Naive thymus-derived CD8-positive, alpha-beta T cell (primary cell): ENCODE results near the gene FOXI1. TPM values are rescaled to one million over a fixed set of nuclear protein-coding genes. Genes with fewer than 3 reads are reported as not detected.

Experiments
- ATAC-seq, 2 donors: fragments of 150-1000 bp; cut with Tn5 transposase in 1 of 2; sonication (Bioruptor Pico), chemical (Tn5 transposase) in 1 of 2; 1 replicate in 1 of 2; 2 replicates in 1 of 2; pipeline ENCODE4 v1.10.0; 2021; ENCODE audit warnings: mild to moderate bottlenecking in 2 of 2, moderate library complexity in 2 of 2
- POLR2A ChIA-PET: fragments of 350-600 bp; sonication (Branson Sonifier 250); formaldehyde crosslinking; loops from one replicate; lab custom pipeline; 2021; ENCODE audit warnings: antibody characterized with exemption; lab: Charles Lee
- DNase-seq, 10 donors: peaks; one replicate each; pipeline versions ENCODE4 v3.0.0 to v3.0.0-alpha.2; 2020 to 2022
- H3K27ac Mint-ChIP-seq, 10 donors: one replicate each; pipeline ENCODE4 v1.8.0; 2020 to 2022; ENCODE audit warnings: mild to moderate bottlenecking in 10 of 10, mixed read lengths in 10 of 10, moderate library complexity in 4 of 10, inconsistent platforms in 1 of 10
- H3K27me3 Mint-ChIP-seq, 5 donors: one replicate each; pipeline ENCODE4 v1.8.0; 2021 to 2022; ENCODE audit warnings: mixed read lengths in 5 of 5
- H3K36me3 Mint-ChIP-seq, 3 donors: one replicate each; pipeline ENCODE4 v1.8.0; 2020 to 2022; ENCODE audit warnings: mixed read lengths in 3 of 3, mild to moderate bottlenecking in 2 of 3, inconsistent platforms in 1 of 3
- H3K4me1 Mint-ChIP-seq, 4 donors: one replicate each; pipeline ENCODE4 v1.8.0; 2021 to 2022; ENCODE audit warnings: mixed read lengths in 4 of 4
- H3K4me3 Mint-ChIP-seq, 10 donors: one replicate each; pipeline ENCODE4 v1.8.0; 2020 to 2022; ENCODE audit warnings: mild to moderate bottlenecking in 10 of 10, mixed read lengths in 10 of 10, moderate library complexity in 6 of 10, inconsistent platforms in 1 of 10
- H3K9me3 Mint-ChIP-seq, 9 donors: one replicate each; pipeline ENCODE4 v1.8.0; 2020 to 2022; ENCODE audit warnings: mixed read lengths in 9 of 9, mild to moderate bottlenecking in 3 of 9, inconsistent platforms in 1 of 9, moderate library complexity in 1 of 9
- polyA plus RNA-seq, 3 donors: library from polyadenylated mRNA; unstranded; fragments of 300-500 nt; fragmentation: Illumina TruSeq; gene quantifications; one replicate each; pipeline ENCODE4 v1.2.3, GENCODE V29; 2021
- total RNA-seq, 8 experiments: library from RNA in 2 of 8; stranded (reverse) in 2 of 8; gene quantifications; one replicate each; pipeline ENCODE4 v1.2.3 and lab custom pipeline; 2021 to 2026

Gene FOXI1
- not detected for total RNA-seq
- not detected for polyA plus RNA-seq
- total RNA-seq (lab: John Stamatoyannopoulos, UW), result 0 to 0.39 (median 0.15) reads per million in 6 experiments

DNA sequence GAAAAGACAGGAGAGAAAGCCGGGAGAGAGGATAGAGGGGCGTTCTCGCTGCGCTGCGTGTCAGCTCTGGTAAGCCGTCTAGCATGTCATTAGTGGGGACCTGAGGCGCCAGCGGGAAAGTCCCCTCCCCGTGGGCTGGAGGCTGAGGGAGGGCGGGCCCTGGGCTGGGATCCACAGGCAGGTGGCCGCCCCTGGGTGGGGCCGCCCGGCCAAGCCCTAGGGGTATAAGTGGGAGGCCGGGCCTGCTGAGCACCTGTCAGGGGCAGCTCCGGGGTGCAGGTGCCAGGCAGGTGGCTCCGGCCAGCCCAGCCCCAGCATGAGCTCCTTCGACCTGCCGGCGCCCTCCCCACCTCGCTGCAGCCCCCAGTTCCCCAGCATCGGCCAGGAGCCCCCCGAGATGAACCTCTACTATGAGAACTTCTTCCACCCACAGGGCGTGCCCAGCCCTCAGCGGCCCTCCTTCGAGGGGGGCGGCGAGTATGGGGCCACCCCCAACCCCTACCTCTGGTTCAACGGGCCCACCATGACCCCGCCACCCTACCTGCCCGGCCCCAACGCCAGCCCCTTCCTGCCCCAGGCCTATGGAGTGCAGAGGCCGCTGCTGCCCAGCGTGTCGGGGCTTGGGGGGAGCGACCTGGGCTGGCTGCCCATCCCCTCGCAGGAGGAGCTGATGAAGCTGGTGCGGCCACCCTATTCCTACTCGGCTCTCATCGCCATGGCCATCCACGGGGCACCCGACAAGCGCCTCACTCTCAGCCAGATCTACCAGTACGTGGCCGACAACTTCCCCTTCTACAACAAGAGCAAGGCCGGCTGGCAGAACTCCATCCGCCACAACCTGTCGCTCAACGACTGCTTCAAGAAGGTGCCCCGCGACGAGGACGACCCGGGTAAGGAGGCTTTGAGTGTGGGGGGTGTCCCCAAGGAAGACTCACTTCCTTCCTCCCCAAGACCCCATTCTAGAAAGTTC lies at the start of gene FOXI1:
FOXI1 (plus strand) TSS at position 256 of the 970 bp plus-strand sequence; CDS start at position 317, 61 bp downstream.
- peaks cover 6 to 13% (median 11%) of the 10 kb centered on the region in 5 donors for H3K27me3 Mint-ChIP-seq
- no peaks in the 10 kb centered on the region for H3K9me3 Mint-ChIP-seq
- no peaks in the 10 kb centered on the region for H3K36me3 Mint-ChIP-seq
- H3K27ac Mint-ChIP-seq, result no peak within 1 kb of the TSS
- no peak for ATAC-seq
- peak in 2 of 10 donors; percentile 14 to 50 for DNase-seq
- POLR2A ChIA-PET, result no interaction called here
- no peaks in the 10 kb centered on the region for H3K4me1 Mint-ChIP-seq
- H3K4me3 Mint-ChIP-seq, result no peak within 1 kb of the TSS

- H3K4me3 Mint-ChIP-seq, result no peak overlapping the region
- H3K4me1 Mint-ChIP-seq, result peaks cover 0 to 2% (median under 1%) of the 10 kb centered on the region in 4 donors
- H3K9me3 Mint-ChIP-seq, result peaks cover 0 to 10% (median 2%) of the 10 kb centered on the region in 9 donors
- POLR2A ChIA-PET, result no interaction called here
- H3K27me3 Mint-ChIP-seq, result no peaks in the 10 kb centered on the region
- DNase-seq (no peak), ATAC-seq (no peak)
- H3K36me3 Mint-ChIP-seq, result peaks cover 43 to 97% (median 85%) of the 10 kb centered on the region in 3 donors
- peak overlapping the region in 1 of 10 donors; percentile 51 for H3K27ac Mint-ChIP-seq
These were observed 49.0 kb upstream of the FOXI1 start for GRCh38 chr5:170056561-170057267.

GRCh38 chr5:170057311-170057710 lies 48.4 kb upstream of the FOXI1 start:
- H3K36me3 Mint-ChIP-seq, result peaks cover 45 to 96% (median 84%) of the 10 kb centered on the region in 3 donors
- no peak for DNase-seq
- H3K4me1 Mint-ChIP-seq, result peaks cover 0 to 2% (median under 1%) of the 10 kb centered on the region in 4 donors
- no peaks in the 10 kb centered on the region for H3K27me3 Mint-ChIP-seq
- POLR2A ChIA-PET, result no interaction called here
- no peak for ATAC-seq
- no peak overlapping the region for H3K4me3 Mint-ChIP-seq
- no peak overlapping the region for H3K27ac Mint-ChIP-seq
- peaks cover 0 to 10% (median 2%) of the 10 kb centered on the region in 9 donors for H3K9me3 Mint-ChIP-seq

DNA sequence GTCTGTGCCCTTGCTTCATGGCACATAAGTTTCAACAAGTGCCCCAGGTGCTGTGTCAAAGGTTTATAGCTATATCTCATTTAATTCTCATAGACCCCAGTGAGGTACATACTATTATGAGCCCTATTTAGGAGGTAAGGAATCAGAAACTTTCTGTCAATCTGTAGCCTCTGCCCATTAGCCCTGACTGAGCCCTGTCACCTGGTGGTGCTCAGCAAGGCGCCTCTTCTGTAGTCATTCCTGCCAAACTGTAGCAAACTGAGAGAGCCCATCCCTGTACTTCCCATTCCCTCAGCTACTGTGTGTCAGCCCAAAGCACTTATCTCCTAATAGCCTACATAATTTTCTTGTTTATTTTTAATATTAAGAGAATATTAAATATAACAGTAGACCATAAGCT lies 46.5 kb upstream of the FOXI1 start:
- H3K27ac Mint-ChIP-seq, result peak overlapping the region in 2 of 10 donors; percentile 9 to 53
- POLR2A ChIA-PET, result no interaction called here
- H3K27me3 Mint-ChIP-seq, result no peaks in the 10 kb centered on the region
- ATAC-seq (no peak), DNase-seq (no peak)
- H3K4me3 Mint-ChIP-seq, result no peak overlapping the region
- H3K9me3 Mint-ChIP-seq, result peaks cover 0 to 10% (median 2%) of the 10 kb centered on the region in 9 donors
- peaks cover 0 to 2% (median under 1%) of the 10 kb centered on the region in 4 donors for H3K4me1 Mint-ChIP-seq
- peaks cover 44 to 90% (median 73%) of the 10 kb centered on the region in 3 donors for H3K36me3 Mint-ChIP-seq

DNA sequence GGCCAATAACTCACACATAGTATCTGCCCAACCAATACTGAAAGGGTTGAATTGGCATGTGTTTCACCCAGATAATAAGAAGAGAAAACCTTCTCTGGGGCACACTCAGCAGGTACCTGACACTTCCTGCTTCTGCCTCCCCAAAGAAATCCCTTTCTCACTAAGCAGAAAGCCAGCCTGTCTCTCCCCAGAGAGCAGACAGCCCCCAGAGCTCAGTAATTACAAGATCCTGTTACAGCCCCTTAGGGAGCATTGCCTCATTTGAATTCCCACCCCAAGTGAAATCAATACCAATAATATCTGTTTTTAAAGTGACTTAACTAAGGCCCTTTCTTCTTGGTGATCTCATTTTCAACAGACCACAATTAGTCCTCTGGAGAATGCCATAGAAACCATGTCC lies 38.5 kb upstream of the FOXI1 start:
- ATAC-seq, result no peak
- H3K4me1 Mint-ChIP-seq, result peaks cover 0 to 2% (median 0%) of the 10 kb centered on the region in 4 donors
- POLR2A ChIA-PET, result no interaction called here

DNA sequence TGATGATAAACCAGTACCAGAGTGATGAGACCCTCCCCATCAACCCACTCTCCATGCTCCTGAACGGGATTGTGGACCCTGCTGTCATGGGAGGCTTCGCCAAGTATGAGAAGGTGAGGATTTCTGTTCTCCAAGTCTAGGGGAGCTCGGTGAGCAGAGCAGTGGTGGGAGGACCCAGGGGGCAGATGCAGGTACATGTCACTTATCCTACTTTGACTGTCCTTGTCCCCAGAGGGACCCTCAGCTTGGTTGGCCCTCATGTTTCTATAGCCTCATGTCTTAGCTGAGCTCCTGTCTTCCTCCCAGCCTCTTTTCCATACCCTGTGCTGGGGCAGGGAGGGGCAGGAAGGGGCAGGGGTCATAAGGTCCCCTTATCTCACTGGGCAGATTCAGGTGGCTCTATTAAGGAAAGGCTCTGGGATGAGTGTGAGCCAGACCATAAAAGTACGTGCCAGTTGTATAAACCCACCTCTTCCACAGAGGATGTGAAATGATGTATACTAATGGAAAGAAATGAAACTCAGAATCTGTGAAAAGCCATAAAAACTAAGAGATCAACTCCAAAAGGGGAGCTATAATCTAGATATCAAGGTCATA lies 38.0 kb upstream of the FOXI1 start:
- Mint-ChIP-seq H3K4me3 (no peak overlapping the region), H3K27ac (peak overlapping the region in 2 of 10 donors; percentile 39 to 41), H3K27me3 (no peaks in the 10 kb centered on the region), H3K4me1 (peaks cover 0 to 2% (median 0%) of the 10 kb centered on the region in 4 donors), H3K36me3 (peaks cover 23 to 91% (median 71%) of the 10 kb centered on the region in 3 donors), H3K9me3 (no peaks in the 10 kb centered on the region)
- no peak for ATAC-seq
- DNase-seq, result no peak
- POLR2A ChIA-PET, result no interaction called here

More for the DNA sequence above, 38.5 kb upstream of the FOXI1 start:
- no peaks in the 10 kb centered on the region for H3K9me3 Mint-ChIP-seq
- no peak overlapping the region for H3K4me3 Mint-ChIP-seq
- peaks cover 23 to 89% (median 72%) of the 10 kb centered on the region in 3 donors for H3K36me3 Mint-ChIP-seq
- no peak for DNase-seq
- H3K27ac Mint-ChIP-seq, result peak overlapping the region in 1 of 10 donors; percentile 41
- no peaks in the 10 kb centered on the region for H3K27me3 Mint-ChIP-seq

GRCh38 chr5:170069512-170069911 lies 36.2 kb upstream of the FOXI1 start:
- ATAC-seq (no peak), DNase-seq (no peak)
- no peaks in the 10 kb centered on the region for H3K27me3 Mint-ChIP-seq
- H3K4me1 Mint-ChIP-seq, result peaks cover 0 to 2% (median 0%) of the 10 kb centered on the region in 4 donors
- no peak overlapping the region for H3K4me3 Mint-ChIP-seq
- H3K36me3 Mint-ChIP-seq, result peaks cover 16 to 93% (median 60%) of the 10 kb centered on the region in 3 donors
- POLR2A ChIA-PET, result no interaction called here
- no peaks in the 10 kb centered on the region for H3K9me3 Mint-ChIP-seq
- H3K27ac Mint-ChIP-seq, result peak overlapping the region in 4 of 10 donors; percentile 23 to 42 (median 33)

GRCh38 chr5:170070556-170071412 lies 34.9 kb upstream of the FOXI1 start:
- peaks cover 21 to 96% (median 58%) of the 10 kb centered on the region in 3 donors for H3K36me3 Mint-ChIP-seq
- peak overlapping the region in 1 of 10 donors; percentile 31 for H3K27ac Mint-ChIP-seq
- DNase-seq (peak in 1 of 10 donors; percentile 3), ATAC-seq (no peak)
- H3K4me1 Mint-ChIP-seq, result peaks cover 0 to 2% (median 0%) of the 10 kb centered on the region in 4 donors
- H3K27me3 Mint-ChIP-seq, result no peaks in the 10 kb centered on the region
- no peak overlapping the region for H3K4me3 Mint-ChIP-seq
- no peaks in the 10 kb centered on the region for H3K9me3 Mint-ChIP-seq
- POLR2A ChIA-PET, result no interaction called here

DNA sequence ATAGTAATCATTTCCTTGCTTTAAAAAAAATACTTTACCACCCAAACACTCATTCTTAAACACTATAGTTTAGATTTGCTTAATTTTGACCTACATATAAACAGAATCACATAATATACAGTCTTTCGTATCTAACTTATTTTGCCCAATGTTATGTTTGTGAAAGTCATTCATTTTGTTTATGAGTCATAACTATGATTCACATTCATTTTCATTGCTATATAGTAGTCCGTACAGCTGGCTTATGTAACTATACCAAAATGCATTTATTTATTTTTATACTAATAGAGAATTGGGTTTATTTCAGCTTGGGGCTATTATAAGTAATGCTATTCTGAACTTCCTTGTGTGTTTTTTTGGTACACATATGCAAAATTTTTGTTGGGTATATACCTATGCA lies 33.9 kb upstream of the FOXI1 start:
- H3K4me3 Mint-ChIP-seq, result no peak overlapping the region
- no peaks in the 10 kb centered on the region for H3K27me3 Mint-ChIP-seq
- no peaks in the 10 kb centered on the region for H3K9me3 Mint-ChIP-seq
- no peak overlapping the region for H3K27ac Mint-ChIP-seq
- peaks cover 20 to 96% (median 51%) of the 10 kb centered on the region in 3 donors for H3K36me3 Mint-ChIP-seq
- H3K4me1 Mint-ChIP-seq, result peaks cover 0 to 2% (median 0%) of the 10 kb centered on the region in 4 donors
- POLR2A ChIA-PET, result no interaction called here
- DNase-seq, result no peak
- no peak for ATAC-seq

DNA sequence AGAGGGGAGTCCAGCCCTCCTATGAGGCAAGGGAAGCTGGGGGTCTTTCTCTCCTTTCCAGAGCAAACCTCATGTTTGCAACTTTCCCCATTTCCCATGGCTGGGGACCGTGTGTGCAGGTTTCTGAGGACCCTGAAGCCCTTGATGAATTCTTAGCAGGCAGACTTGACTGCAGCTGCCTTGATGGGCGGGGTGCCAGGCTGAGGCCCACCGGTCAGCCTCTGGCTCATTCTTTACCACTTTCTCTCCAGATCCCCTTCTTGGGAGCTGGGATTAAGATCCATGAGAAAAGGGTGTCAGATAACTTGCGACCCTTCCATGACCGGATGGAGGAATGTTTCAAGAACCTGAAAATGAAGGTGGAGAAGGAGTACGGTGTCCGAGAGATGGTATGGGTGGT lies 30.0 kb upstream of the FOXI1 start:
- ATAC-seq (no peak), DNase-seq (no peak)
- no peak overlapping the region for H3K4me3 Mint-ChIP-seq
- peaks cover 12 to 94% (median 37%) of the 10 kb centered on the region in 3 donors for H3K36me3 Mint-ChIP-seq
- no peaks in the 10 kb centered on the region for H3K27me3 Mint-ChIP-seq
- H3K4me1 Mint-ChIP-seq, result no peaks in the 10 kb centered on the region
- H3K9me3 Mint-ChIP-seq, result no peaks in the 10 kb centered on the region
- peak overlapping the region in 1 of 10 donors; percentile 46 for H3K27ac Mint-ChIP-seq
- POLR2A ChIA-PET, result no interaction called here

- ATAC-seq (no peak), DNase-seq (no peak)
- Mint-ChIP-seq H3K4me3 (no peak overlapping the region), H3K27ac (no peak overlapping the region), H3K4me1 (no peaks in the 10 kb centered on the region), H3K36me3 (peaks cover 12 to 94% (median 36%) of the 10 kb centered on the region in 3 donors), H3K27me3 (no peaks in the 10 kb centered on the region), H3K9me3 (no peaks in the 10 kb centered on the region)
- POLR2A ChIA-PET, result no interaction called here
These were observed 29.5 kb upstream of the FOXI1 start for GRCh38 chr5:170076211-170076610.
